Astrocyte of the hippocampus (primary cell): ENCODE results near the gene GRK1.
"Not testable (repeated sequence)": the region's sequence is repeated elsewhere in the genome, so short reads cannot be mapped to it uniquely, and the experiment has no call there.

ENCODE experiments used
- DNase-seq: peaks from one replicate; pipeline ENCODE4 v3.0.0; 2011; ENCODE audit warnings: low read depth, low spot score

The GRK1 gene

DNA sequence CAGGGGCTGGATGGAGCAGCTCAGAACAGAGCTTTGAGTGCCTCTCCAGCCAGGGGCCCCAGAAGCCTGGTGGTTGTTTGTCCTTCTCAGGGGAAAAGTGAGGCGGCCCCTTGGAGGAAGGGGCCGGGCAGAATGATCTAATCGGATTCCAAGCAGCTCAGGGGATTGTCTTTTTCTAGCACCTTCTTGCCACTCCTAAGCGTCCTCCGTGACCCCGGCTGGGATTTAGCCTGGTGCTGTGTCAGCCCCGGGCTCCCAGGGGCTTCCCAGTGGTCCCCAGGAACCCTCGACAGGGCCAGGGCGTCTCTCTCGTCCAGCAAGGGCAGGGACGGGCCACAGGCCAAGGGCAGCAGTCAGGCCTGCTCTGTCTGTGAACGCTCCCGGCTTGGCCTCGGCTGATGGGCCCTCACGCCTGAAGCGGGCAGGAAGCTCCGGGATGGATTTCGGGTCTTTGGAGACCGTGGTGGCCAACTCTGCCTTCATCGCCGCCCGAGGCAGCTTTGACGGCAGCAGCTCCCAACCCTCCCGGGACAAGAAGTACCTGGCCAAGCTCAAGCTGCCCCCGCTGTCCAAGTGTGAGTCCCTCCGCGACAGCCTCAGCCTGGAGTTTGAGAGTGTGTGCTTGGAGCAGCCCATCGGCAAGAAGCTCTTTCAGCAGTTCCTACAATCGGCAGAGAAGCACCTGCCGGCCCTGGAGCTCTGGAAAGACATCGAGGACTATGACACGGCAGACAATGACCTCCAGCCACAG is at the start of gene GRK1:
TSS of gene GRK1 (plus strand) at position 269 of the 751 bp plus-strand sequence. CDS start at position 437, 168 bp downstream.
- DNase-seq, result no peak

DNA sequence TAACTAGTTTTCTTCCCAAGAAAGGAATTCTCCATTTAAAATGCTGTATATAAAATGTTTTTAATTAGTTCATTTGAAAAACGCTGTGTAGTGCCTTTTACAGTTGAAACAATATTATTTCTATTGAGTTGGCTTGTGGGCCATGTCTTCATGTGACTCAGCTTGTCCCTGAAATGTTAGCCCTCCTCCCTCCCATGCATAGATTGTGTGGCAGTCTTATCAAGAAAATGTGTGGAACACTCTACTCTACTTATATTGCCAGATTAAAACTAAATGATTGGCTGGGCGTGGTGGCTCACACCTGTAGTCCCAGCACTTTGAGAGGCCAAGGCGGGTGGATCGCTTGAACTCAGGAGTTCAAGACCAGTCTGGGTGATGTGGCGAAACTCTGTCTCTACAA is 49.1 kb upstream of the GRK1 start:
- DNase-seq, result no peak

DNA sequence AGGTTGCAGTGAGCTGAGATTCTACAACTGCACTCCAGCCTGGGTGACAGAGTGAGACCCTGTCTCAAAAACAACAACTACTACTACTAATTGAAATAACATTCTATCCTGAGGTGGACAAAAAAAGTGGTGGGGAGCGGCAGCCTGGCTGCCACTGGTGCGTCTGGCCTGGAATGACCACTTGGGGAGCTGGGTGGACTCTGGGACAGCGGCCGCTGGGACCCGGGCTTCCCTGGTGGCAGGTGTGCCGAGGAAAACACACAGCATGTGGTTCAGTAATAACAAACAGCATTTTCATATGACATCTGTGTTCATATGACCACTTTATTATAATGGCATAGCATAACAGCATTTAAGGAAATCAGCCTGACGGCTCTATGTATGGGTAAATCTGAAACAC is 48.6 kb upstream of the GRK1 start:
- no peak for DNase-seq

DNA sequence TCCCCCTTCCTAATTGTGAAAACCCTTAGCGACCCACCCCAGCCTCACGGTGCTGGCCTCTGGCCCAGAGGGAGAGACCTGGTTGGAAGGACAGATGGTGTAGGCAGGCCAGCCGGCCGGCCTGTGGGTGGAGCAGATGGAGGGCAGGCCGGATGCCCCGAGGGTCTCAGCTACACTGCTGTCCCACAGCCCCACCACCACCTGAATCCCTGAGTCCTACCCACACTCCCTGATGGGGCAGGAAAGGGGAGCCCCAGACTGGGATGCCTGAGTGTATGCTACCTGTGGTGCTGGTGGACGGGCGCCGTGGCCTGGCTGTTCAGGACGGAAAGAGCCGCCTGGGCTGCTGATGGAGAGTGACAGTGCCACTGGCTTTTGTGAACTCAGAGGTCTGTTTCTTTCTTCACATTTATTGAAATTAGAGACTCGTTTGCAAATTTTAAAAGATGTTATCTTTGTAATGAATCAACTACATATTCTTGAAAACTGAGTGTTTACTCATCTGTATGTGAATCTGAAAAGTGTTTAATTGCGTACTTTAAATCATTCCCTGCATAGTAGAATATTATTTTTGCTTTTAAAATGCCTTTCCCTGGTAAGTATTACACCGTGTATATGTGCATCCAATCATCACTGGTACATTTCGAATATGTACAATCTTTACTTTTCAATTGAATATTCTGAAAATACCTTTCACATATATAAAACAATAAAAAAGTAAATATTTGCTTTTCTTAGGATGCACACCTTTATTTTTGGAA is 46.8 kb upstream of the GRK1 start:
- DNase-seq, result no peak

DNA sequence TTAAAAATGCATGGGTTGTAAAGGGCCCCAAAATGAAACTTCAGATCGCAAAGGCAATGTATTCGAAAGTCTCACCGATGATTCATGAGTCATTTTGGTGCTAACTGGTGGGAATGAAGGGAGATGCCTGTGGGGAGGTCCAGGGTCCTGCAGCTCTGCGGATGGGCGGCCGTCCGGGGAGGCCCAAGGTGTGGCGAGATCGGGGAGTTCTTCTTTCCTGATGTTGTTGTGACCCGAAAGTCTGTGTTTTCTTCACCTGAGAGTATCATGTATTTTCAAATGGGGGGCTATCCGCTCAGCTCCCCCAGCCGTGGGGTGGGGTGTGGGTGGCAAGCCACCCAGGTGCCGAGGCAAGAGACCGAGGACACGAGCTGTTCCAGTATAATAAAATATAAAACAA is 46.0 kb upstream of the GRK1 start:
- no peak for DNase-seq

DNA sequence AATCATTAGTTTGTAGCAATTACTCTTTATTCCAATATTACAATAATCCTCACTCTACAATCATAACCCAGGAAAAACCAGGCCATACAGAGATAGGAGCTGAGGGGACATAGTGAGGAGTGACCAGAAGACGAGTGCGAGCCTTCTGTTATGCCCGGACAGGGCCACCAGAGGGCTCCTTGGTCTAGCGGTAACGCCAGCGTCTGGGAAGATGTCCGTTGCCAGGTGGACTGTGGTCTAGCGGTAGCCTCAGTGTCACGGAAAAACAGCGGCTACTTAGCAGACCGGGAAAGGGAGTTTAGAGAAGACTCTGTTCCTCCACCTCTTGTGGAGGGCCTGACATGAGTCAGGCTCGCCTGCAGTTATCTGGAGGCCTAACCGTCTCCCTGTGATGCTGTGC is 45.5 kb upstream of the GRK1 start:
- DNase-seq, result peak; percentile 17

DNA sequence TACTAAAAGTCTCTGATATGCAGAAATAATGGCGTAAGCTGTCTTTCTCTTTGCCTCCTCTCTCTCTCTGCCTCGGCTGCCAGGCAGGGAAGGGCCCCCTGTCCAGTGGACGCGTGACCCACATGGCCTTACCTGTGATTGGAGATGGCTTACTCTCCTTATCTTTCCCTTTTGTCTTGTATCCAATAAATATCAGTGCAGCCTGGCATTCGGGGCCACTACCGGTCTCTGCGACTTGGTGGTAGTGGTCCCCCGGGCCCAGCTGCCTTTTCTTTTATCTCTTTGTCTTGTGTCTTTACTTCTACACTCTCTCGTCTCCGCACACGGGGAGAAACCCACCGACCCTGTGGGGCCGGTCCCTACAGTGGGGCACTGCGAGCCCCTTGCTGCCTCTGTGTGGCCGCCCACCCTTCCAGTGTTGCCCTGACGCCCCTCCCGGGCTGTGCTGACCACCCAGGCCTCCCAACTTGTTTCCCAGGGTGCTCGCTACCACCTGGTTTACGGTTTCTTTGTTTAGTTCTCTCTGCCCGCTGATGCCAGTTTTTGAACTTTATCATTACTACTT is 45.0 kb upstream of the GRK1 start:
- DNase-seq, result not testable (repeated sequence)

DNA sequence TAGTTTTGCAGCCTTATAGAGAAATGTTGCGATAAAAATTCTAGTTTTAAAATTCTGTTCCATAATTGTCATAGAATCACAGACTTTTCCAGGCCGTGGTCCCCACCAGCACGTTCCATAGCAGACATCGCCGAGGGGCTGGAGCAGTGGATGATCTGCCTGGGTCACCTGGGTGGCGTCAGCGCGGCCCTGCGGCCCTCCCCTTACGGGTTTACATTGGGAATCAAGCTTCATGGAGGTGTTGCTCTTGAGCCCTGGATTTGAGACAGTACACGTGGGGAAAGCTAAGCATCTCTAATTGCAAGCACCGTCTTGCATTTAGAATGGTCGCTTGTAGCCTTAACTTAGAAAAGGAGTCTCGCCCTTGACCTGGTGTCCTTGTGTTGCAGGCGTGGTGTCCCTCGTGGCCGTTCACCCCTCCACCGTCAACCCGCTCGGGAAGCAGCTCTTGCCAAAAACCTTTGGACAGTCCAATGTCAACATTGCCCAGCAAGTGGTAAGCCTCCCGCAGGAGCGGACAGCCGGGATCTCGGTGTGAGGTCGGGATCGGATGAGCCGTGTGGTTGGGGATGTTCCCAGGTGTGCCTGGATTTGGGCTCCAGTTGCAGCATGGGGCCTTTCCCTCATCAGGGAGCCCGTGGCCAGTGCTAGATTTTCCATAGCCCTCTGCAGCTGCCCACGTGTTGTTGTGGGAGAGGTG is 44.1 kb upstream of the GRK1 start:
- no peak for DNase-seq

DNA sequence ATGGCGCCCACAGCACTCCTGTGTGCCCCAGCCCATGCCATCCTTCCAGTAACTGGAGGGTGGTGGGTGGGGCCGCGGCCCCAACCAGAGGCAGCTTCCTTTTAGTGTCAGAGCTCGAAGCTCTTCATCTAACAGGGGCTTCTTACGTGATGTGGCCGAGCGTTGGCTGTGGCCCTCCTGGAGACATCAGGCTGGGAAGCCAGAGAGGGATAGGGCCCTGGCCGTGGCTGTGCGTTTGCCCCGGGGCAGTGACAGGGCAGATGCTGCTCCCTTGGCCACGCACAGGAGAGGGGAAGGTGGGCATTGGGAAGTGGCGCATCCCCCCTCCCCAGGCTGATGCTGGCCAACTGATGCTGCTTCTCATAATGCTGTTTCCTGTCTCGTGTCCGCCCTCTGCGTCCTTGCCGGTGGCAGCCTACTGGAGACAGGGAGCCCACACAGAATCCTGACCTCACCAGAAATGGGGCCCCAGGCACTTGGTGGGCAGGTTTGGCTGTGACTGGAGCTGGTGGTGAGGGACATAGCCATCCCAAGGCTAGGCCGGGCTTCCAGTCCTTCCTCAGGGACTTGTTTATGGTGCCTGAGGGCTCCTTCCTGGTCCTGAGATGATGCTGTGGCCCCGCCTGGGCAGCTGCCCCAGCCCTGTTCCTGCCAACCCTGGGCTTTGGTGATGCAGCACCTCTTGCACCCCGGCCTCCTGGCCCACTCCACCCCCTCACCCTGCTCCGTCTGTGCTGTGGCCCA is 43.4 kb upstream of the GRK1 start:
- no peak for DNase-seq

DNA sequence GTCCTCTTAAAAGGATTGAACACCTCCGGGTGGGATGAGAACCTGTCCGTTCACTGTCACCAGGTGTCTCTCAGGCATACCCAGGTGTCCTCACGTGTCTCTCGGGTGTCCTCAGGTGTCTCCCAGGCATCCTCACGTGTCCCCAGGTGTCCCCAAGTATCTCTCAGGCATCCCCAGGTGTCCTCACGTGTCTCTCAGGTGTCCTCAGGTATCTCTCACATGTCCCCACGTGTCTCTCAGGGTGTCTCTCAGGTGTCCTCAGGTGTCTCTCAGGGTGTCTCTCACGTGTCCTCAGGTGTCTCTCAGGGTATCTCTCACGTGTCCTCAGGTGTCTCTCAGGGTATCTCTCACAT is 42.8 kb upstream of the GRK1 start:
- DNase-seq, result no peak

DNA sequence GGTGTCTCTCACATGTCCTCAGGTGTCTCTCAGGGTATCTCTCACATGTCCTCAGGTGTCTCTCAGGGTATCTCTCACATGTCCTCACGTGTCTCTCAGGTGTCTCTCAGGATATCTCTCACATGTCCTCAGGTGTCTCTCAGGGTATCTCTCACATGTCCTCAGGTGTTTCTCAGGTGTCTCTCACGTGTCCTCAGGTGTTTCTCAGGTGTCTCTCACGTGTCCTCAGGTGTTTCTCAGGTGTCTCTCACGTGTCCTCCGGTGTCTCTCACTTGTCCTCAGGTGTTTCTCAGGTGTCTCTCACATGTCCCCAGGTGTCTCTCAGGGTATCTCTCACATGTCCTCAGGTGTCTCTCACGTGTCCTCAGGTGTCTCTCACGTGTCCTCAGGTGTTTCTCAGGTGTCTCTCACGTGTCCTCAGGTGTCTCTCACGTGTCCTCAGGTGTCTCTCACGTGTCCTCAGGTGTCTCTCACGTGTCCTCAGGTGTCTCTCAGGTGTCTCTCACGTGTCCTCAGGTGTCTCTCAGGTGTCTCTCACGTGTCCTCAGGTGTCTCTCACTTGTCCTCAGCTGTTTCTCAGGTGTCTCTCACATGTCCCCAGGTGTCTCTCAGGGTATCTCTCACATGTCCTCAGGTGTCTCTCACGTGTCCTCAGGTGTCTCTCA is 42.2 kb upstream of the GRK1 start:
- not testable (repeated sequence) for DNase-seq

DNA sequence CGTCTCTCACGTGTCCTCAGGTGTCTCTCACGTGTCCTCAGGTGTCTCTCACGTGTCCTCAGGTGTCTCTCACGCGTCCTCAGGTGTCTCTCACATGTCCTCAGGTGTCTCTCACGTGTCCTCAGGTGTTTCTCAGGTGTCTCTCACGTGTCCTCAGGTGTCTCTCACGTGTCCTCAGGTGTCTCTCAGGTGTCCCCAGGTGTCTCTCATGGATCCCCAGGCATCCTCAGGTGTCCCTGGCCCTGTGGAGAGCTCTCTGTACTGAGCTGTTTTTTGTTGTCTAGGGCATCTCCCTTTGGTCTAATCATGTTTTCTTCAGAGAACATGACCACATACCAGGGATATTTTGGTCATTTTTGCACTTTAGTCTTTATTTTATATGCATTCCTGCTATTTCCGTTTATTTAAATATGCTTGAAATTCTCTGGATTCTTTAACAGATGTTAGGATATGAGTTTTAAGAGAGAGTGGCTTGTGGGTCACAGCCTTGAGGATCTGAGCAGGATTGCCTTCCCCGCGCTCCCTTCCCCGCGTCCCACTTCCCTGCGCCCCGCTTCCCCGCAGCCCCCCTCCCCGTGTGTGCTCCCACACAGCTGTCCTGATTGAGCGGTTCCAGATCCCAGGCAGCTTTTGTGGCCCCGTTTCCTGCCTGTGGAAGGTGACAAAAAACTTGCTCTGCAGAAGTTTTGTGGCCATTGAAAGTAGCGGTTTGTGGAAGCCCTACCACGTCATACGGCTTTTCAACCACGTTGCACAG is 40.9 kb upstream of the GRK1 start:
- DNase-seq, result peak; percentile 57

DNA sequence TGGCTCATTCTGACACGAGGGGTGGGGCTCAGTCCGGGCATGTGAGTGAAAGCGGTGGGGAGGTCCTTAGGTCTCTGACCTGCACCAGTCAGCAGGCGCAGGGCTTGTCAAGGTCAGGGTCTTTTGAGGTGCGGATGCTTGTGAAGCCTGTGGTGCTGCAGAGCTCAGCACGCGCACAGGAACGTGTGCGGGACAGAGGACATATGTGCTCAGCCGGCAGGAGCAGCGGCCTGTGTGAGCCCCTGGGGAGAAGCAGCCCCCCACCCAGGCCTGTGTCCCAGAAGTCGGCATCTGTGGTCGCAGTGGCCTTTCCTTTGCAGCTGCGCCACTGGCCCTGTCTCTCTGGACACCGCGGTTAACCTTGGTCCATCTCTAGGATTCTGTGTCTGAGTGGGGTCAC is 39.9 kb upstream of the GRK1 start:
- DNase-seq, result no peak

DNA sequence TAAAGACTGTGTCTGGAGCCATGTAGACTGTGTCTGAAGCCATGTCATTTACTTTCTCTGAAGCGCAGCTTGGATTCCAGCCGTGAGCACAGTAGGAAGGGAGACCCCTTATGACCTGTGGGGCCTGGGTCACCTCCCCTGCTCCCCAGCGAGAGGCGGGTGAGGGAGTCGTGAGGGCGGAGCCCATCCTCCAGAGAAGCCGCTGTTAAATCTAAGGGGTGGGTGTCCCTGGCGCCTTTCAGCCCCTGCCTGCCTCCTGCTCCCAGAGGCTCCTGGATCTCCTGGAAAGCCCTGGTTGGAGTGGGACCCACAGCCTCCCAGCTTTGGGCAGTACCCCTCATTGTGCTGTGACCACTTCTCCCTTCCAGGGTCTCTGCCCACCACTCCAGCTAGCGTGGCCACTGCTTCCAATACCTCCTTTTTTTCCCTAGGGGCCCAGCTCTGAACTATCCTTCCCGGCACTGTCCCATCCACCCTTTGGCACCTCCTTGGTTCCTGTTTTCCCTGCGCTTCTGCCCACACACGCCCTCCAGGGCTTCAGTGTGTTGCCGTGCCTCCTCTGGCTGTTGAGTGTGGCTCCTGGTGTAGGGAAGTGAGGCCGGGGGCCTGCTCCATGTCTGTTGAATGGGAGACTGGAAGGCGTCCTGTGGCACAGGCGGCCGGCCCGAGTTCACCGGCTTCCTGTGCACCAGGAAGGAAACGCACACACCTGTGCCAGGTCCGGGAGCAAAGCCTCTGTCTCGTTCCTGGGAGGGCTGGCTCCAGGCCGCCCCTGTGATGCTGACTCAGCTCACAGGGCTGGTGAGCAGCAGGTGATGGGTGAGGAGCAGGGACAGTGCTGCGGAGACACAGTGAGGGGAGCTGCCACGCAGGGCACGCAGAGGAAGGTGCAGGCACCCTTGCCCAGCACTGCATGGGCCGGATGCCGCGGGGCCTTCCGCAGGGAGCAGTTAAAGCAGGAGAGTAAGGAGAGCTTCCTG is 38.4 kb upstream of the GRK1 start:
- no peak for DNase-seq

DNA sequence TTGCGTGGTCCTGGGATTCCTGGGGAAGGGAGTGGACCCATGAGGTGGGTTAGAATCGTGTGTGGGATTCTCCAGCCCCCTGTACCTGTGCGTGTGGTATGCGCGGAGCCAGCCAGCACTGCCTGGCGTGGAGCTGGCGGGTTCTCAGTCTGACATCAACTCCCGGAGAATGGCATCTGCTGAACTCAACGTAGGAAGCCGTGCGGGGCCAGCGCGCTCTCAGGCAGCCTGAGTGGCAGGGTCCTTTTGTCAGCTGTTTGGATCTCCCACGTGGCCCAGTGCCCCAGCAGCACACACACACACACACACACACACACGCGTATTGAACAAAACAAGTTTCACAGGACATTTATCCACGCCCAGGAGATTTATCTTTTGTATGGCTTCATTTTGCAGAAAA is 37.2 kb upstream of the GRK1 start:
- peak; percentile 27 for DNase-seq

DNA sequence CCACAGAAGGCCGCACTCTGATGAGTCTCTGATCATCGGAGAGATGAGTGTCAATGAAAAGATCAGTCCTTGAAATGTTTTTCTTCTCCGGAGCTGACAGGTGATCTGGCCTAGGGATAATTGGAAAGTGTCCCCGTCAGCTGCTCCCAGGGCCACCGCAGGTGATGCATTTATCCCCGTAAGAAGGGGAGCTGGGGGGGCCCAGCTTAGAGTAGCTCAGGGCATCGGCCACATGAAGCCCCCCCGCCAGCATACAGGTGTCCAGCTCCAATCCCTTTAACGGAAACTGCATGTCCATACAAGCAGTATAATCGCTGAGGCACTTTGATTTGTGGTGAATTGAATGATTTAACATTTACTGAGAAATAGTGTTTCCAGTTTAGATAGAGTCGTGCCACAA is 36.7 kb upstream of the GRK1 start:
- DNase-seq, result no peak

DNA sequence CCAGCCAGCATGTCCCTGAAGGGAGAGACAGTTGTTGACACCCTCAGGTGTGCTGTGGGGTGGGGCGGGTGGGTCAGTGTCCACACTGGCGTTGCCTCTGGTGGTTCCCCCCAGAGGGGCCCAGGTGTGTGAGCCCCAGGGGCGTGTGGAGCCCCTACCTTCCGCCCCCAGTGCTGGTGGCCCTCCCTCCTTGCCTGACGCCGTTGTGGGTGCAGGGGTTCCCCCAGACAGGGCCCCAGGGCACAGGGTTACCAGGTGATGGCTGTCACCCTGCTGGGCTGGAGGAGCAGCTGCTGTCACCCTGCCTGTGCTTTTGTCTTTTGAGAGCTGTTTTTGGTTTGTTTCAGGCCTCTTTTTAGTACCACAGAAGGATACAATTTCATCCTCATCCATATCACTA is 36.2 kb upstream of the GRK1 start:
- no peak for DNase-seq

DNA sequence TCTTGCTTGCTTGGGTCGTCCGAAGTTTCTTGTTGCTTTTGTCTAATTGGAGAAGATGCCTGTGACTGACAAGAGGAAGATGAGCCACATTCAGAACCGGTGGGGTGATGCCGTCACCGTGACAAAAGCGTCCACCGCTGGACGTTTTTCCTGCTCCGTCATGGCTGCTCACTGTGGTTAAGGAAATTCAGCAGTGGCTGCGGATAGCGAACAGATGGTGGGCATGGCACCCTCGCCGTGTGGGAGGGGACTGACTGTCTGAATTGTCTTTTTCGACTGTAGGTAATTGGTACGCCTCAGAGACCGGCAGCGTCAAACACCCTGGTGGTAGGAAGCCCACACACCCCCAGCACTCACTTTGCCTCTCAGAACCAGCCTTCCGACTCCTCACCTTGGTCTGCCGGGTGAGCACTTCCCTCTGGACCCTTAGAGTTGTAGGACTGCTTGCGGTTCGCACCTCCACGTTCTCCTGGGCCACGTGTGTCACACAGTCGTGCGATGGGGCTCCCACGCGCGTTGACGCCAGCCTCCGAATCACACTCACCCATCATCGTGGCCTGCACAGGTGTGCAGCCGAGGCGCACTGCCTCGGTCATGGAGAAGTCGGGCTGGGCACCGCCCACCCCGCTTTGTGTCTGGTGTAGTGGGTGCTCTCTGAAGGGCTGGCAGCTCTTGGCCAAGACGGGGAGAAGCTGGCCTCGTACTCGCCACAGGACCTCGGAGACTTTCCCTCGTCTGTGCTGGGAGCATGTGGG is 35.5 kb upstream of the GRK1 start:
- DNase-seq, result no peak
